ENCODE data around the gene GHRHR.

Gene GHRHR

GRCh38 chr7:30963842-30964241, at the start of gene GHRHR:
Gene GHRHR, plus strand, starts transcription at chr7:30963953. Its CDS starts 116 bp downstream, at chr7:30964069.
- H3K4me3 ChIP-seq (ENCODE audit: low read length): no peak within 1 kb of the TSS
- no peak for DNase-seq (ENCODE audit: low read depth)
- no peak for TF ChIP-seq CTCF (IDR thresholded peaks at IDR 0.05; ENCODE audit: insufficient read depth, low read depth, low read length, missing control alignments)

GRCh38 chr7:30914596-30914995, 49.2 kb upstream of the GHRHR start:
- TF ChIP-seq CTCF (IDR thresholded peaks at IDR 0.05; ENCODE audit: insufficient read depth, low read depth, low read length, missing control alignments): no peak
- DNase-seq (ENCODE audit: low read depth): no peak
- H3K4me3 ChIP-seq (ENCODE audit: low read length): no peak overlapping the region

- DNase-seq (ENCODE audit: low read depth): no peak
- H3K4me3 ChIP-seq (ENCODE audit: low read length): no peak overlapping the region
- TF ChIP-seq CTCF (IDR thresholded peaks at IDR 0.05; ENCODE audit: insufficient read depth, low read depth, low read length, missing control alignments): no peak
Observed at GRCh38 chr7:30915005-30915601, 48.6 kb upstream of the GHRHR start.

- no peak for DNase-seq (ENCODE audit: low read depth)
- H3K4me3 ChIP-seq (ENCODE audit: low read length): no peak overlapping the region
- no peak for TF ChIP-seq CTCF (IDR thresholded peaks at IDR 0.05; ENCODE audit: insufficient read depth, low read depth, low read length, missing control alignments)
Observed at GRCh38 chr7:30915751-30916150, 48.0 kb upstream of the GHRHR start.

- no peak for TF ChIP-seq CTCF (IDR thresholded peaks at IDR 0.05; ENCODE audit: insufficient read depth, low read depth, low read length, missing control alignments)
- no peak for DNase-seq (ENCODE audit: low read depth)
- no peak overlapping the region for H3K4me3 ChIP-seq (ENCODE audit: low read length)
Observed at GRCh38 chr7:30916255-30916654, 47.5 kb upstream of the GHRHR start.

- DNase-seq (ENCODE audit: low read depth): no peak
- TF ChIP-seq CTCF (IDR thresholded peaks at IDR 0.05; ENCODE audit: insufficient read depth, low read depth, low read length, missing control alignments): no peak
- H3K4me3 ChIP-seq (ENCODE audit: low read length): no peak overlapping the region
Observed at GRCh38 chr7:30916767-30917166, 47.0 kb upstream of the GHRHR start.

GRCh38 chr7:30917216-30917893, 46.4 kb upstream of the GHRHR start:
- DNase-seq (ENCODE audit: low read depth): no peak
- TF ChIP-seq CTCF (IDR thresholded peaks at IDR 0.05; ENCODE audit: insufficient read depth, low read depth, low read length, missing control alignments): no peak
- no peak overlapping the region for H3K4me3 ChIP-seq (ENCODE audit: low read length)

Measured in epithelial cell of esophagus (primary cell).